Naive thymus-derived CD8-positive, alpha-beta T cell (primary cell): ENCODE data around the gene SCNM1. TPM values are rescaled to one million over a fixed set of nuclear protein-coding genes. Genes with fewer than 3 reads are reported as not detected.

Source experiments
- ATAC-seq, 2 donors: fragments of 150-1000 bp; cut with Tn5 transposase in 1 of 2; sonication (Bioruptor Pico), chemical (Tn5 transposase) in 1 of 2; 1 replicate in 1 of 2; 2 replicates in 1 of 2; pipeline ENCODE4 v1.10.0; 2021; ENCODE audit warnings: mild to moderate bottlenecking in 2 of 2, moderate library complexity in 2 of 2
- POLR2A ChIA-PET: fragments of 350-600 bp; sonication (Branson Sonifier 250); formaldehyde crosslinking; loops from one replicate; lab custom pipeline; 2021; ENCODE audit warnings: antibody characterized with exemption; lab: Charles Lee
- DNase-seq, 10 donors: peaks; one replicate each; pipeline versions ENCODE4 v3.0.0 to v3.0.0-alpha.2; 2020 to 2022
- H3K27ac Mint-ChIP-seq, 10 donors: one replicate each; pipeline ENCODE4 v1.8.0; 2020 to 2022; ENCODE audit warnings: mild to moderate bottlenecking in 10 of 10, mixed read lengths in 10 of 10, moderate library complexity in 4 of 10, inconsistent platforms in 1 of 10
- H3K27me3 Mint-ChIP-seq, 5 donors: one replicate each; pipeline ENCODE4 v1.8.0; 2021 to 2022; ENCODE audit warnings: mixed read lengths in 5 of 5
- H3K36me3 Mint-ChIP-seq, 3 donors: one replicate each; pipeline ENCODE4 v1.8.0; 2020 to 2022; ENCODE audit warnings: mixed read lengths in 3 of 3, mild to moderate bottlenecking in 2 of 3, inconsistent platforms in 1 of 3
- H3K4me1 Mint-ChIP-seq, 4 donors: one replicate each; pipeline ENCODE4 v1.8.0; 2021 to 2022; ENCODE audit warnings: mixed read lengths in 4 of 4
- H3K4me3 Mint-ChIP-seq, 10 donors: one replicate each; pipeline ENCODE4 v1.8.0; 2020 to 2022; ENCODE audit warnings: mild to moderate bottlenecking in 10 of 10, mixed read lengths in 10 of 10, moderate library complexity in 6 of 10, inconsistent platforms in 1 of 10
- H3K9me3 Mint-ChIP-seq, 9 donors: one replicate each; pipeline ENCODE4 v1.8.0; 2020 to 2022; ENCODE audit warnings: mixed read lengths in 9 of 9, mild to moderate bottlenecking in 3 of 9, inconsistent platforms in 1 of 9, moderate library complexity in 1 of 9
- polyA plus RNA-seq, 3 donors: library from polyadenylated mRNA; unstranded; fragments of 300-500 nt; fragmentation: Illumina TruSeq; gene quantifications; one replicate each; pipeline ENCODE4 v1.2.3, GENCODE V29; 2021
- total RNA-seq, 8 experiments: library from RNA in 2 of 8; stranded (reverse) in 2 of 8; gene quantifications; one replicate each; pipeline ENCODE4 v1.2.3 and lab custom pipeline; 2021 to 2026

Gene SCNM1
- total and polyA plus RNA-seq, 5 experiments from 2014 or later, result 53.7 to 74.2 (median 63.5) TPM

DNA sequence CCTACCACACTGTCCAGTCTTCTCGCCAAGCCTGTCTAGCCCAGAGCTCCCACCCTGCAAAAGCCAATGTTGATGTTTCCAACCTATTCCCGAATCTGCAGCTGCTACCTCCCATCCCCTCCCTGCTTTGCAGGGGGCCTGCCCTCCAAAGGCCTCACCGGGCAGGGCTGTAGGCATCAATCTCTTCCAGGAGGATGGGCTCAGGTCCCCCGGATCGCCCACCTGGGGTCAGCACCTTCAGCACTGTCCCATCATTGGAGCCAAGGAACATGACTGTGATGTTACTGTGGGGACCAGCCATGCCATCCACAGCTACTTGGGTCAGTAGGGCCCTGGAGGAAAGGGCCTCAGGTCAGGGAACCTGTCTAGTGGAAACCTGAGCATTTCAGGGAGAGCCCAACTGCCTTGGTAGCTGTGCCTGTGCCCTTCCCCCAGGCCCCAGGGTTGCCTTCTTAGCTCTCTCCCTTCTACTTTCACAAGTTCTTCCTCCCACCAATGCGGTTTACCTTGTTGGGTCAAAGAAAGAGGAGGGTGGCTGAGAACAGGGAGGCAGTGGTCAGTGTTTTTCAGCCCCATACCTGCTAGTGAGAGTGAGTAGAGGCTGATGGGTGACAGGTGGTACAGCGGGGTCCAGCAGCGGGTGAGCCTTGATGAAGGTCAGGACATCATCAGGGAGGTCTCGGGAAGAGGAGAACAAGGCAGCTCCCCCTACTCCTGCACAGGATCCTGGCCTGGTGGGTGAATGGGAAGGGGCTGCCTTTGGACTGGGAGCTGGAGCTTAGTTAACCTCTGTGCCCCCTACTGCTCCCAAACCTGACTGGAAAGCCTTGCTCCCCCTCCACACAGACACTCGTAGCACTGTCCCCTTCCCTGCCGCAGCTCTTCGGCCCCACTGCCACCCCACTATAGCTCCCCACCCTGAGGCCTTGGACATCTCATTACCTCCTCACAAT lies 30.2 kb upstream of the SCNM1 start:
- Mint-ChIP-seq H3K4me3 (no peak overlapping the region), H3K36me3 (no peaks in the 10 kb centered on the region), H3K4me1 (peaks cover 5 to 21% (median 10%) of the 10 kb centered on the region in 4 donors), H3K27me3 (no peaks in the 10 kb centered on the region), H3K9me3 (no peaks in the 10 kb centered on the region), H3K27ac (peak overlapping the region in 3 of 10 donors; percentile 17 to 43 (median 34))
- POLR2A ChIA-PET, result no interaction called here
- ATAC-seq (no peak), DNase-seq (no peak)

GRCh38 chr1:151137789-151138188 lies 28.2 kb upstream of the SCNM1 start:
- POLR2A ChIA-PET, result interaction anchor here (0.6 kb wide), 1 partner anchor 10 kb away, joined by 6 read pairs; no protein-coding TSS in a partner anchor
- H3K27ac Mint-ChIP-seq, result no peak overlapping the region

GRCh38 chr1:151142411-151143056 lies 23.4 kb upstream of the SCNM1 start:
- DNase-seq, result no peak
- Mint-ChIP-seq H3K27ac (no peak overlapping the region), H3K36me3 (no peaks in the 10 kb centered on the region), H3K4me3 (no peak overlapping the region), H3K9me3 (no peaks in the 10 kb centered on the region), H3K4me1 (peaks cover 11 to 21% (median 14%) of the 10 kb centered on the region in 4 donors), H3K27me3 (no peaks in the 10 kb centered on the region)
- ATAC-seq, result no peak
- POLR2A ChIA-PET, result interaction anchor here (3.9 kb wide), 1 partner anchor 11 kb away, joined by 24 read pairs; no protein-coding TSS in a partner anchor

More at GRCh38 chr1:151137789-151138188, 28.2 kb upstream of the SCNM1 start:
- H3K4me3 Mint-ChIP-seq, result peak overlapping the region in 1 of 10 donors; percentile 39
- H3K27me3 Mint-ChIP-seq, result no peaks in the 10 kb centered on the region
- ATAC-seq, result no peak
- no peaks in the 10 kb centered on the region for H3K9me3 Mint-ChIP-seq
- DNase-seq, result no peak
- peaks cover 0 to 8% (median 2%) of the 10 kb centered on the region in 4 donors for H3K4me1 Mint-ChIP-seq
- no peaks in the 10 kb centered on the region for H3K36me3 Mint-ChIP-seq

DNA sequence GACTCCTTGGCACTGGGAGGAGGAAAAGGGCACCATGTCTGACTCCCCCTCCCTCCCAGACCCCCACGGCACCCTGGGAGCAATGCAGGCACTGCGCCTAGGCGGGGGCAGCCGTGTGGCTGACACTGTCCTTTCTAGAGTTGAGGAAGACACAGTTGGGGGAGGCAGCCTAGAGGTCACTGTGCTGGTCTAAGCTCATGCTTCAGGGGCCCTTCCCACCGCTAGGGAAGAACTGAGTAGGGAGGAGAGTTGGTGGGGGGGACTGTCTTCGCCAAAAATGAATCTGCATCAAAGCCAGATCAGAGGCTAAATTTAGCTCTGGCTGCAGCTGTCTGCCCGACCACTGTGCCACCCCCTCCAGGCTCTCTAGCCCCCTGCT lies 22.9 kb upstream of the SCNM1 start:
- Mint-ChIP-seq H3K4me3 (no peak overlapping the region), H3K36me3 (no peaks in the 10 kb centered on the region)
- DNase-seq, result no peak

DNA sequence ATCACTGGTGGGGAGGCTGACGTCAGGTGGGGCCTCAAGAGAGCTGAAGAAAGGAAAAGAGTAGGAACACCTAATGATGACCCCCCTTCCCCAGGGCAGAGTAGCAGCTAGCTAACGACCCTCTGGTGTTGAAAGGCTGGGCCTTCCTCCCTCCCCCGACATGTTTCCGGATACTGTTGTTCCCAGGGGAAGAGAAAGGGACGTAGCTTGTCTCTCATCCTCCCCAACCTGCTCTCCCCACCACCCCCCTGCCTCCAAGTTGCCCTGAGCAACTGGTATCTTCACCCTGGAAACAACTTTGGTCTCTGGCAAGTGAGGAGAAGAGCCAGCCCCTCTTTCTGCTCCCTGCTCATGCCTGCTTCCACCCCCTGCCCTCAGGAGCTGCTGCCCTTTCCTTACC lies 22.0 kb upstream of the SCNM1 start:
- Mint-ChIP-seq H3K4me1 (peaks cover 11 to 23% (median 14%) of the 10 kb centered on the region in 4 donors), H3K27me3 (no peaks in the 10 kb centered on the region), H3K36me3 (no peaks in the 10 kb centered on the region), H3K9me3 (no peaks in the 10 kb centered on the region), H3K4me3 (no peak overlapping the region), H3K27ac (no peak overlapping the region)
- POLR2A ChIA-PET, result interaction anchor here (1.1 to 3.9 kb wide), 2 partner anchors 12 to 86 kb away, joined by 5 to 24 read pairs; no protein-coding TSS in a partner anchor
- ATAC-seq, result no peak
- DNase-seq, result no peak

More for the DNA sequence above, 22.9 kb upstream of the SCNM1 start:
- POLR2A ChIA-PET, result interaction anchor here (1.1 to 3.9 kb wide), 2 partner anchors 11 to 85 kb away, joined by 5 to 24 read pairs; no protein-coding TSS in a partner anchor
- Mint-ChIP-seq H3K9me3 (no peaks in the 10 kb centered on the region), H3K27me3 (no peaks in the 10 kb centered on the region), H3K4me1 (peaks cover 11 to 23% (median 14%) of the 10 kb centered on the region in 4 donors), H3K27ac (no peak overlapping the region)
- ATAC-seq, result no peak

GRCh38 chr1:151144474-151145303 lies 21.3 kb upstream of the SCNM1 start:
- POLR2A ChIA-PET, result interaction anchor here (0.6 to 4.4 kb wide), 5 partner anchors 13 to 29 kb away, joined by 3 to 24 read pairs (median 6); no protein-coding TSS in a partner anchor
- Mint-ChIP-seq H3K4me1 (peaks cover 11 to 23% (median 14%) of the 10 kb centered on the region in 4 donors), H3K27ac (peak overlapping the region in 1 of 10 donors; percentile 25), H3K36me3 (no peaks in the 10 kb centered on the region), H3K27me3 (no peaks in the 10 kb centered on the region), H3K4me3 (peak overlapping the region in 9 of 10 donors; percentile 2 to 99 (median 50)), H3K9me3 (no peaks in the 10 kb centered on the region)
- ATAC-seq, result no peak
- DNase-seq, result no peak

- peak in 2 of 10 donors; percentile 29 to 39 for DNase-seq
- H3K27ac Mint-ChIP-seq, result peak overlapping the region in 4 of 10 donors; percentile 47 to 97 (median 78)
- peak; percentile 18 to 21 for ATAC-seq
- no peaks in the 10 kb centered on the region for H3K9me3 Mint-ChIP-seq
- POLR2A ChIA-PET, result interaction anchor here (0.6 to 4.4 kb wide), 5 partner anchors 12 to 220 kb away, joined by 3 to 20 read pairs (median 3); partner anchors contain the start of gene SETDB1
- H3K4me3 Mint-ChIP-seq, result peak overlapping the region; percentile 91 to 100 (median 97)
- no peaks in the 10 kb centered on the region for H3K36me3 Mint-ChIP-seq
- no peaks in the 10 kb centered on the region for H3K27me3 Mint-ChIP-seq
- peaks cover 11 to 23% (median 14%) of the 10 kb centered on the region in 4 donors for H3K4me1 Mint-ChIP-seq
These were observed 20.5 kb upstream of the SCNM1 start for GRCh38 chr1:151145304-151146071.

GRCh38 chr1:151146072-151146411 lies 19.9 kb upstream of the SCNM1 start:
- no peaks in the 10 kb centered on the region for H3K27me3 Mint-ChIP-seq
- H3K9me3 Mint-ChIP-seq, result no peaks in the 10 kb centered on the region
- DNase-seq (peak in 1 of 10 donors; percentile 9), ATAC-seq (peak; percentile 9 to 23)
- peaks cover 11 to 23% (median 14%) of the 10 kb centered on the region in 4 donors for H3K4me1 Mint-ChIP-seq
- POLR2A ChIA-PET, result interaction anchor here (0.6 to 4.4 kb wide), 4 partner anchors 10 to 220 kb away, joined by 3 to 20 read pairs (median 6); partner anchors contain the start of genes SETDB1 and TNFAIP8L2
- H3K4me3 Mint-ChIP-seq, result peak overlapping the region; percentile 91 to 100 (median 97)
- H3K27ac Mint-ChIP-seq, result peak overlapping the region in 6 of 10 donors; percentile 47 to 97 (median 92)
- no peaks in the 10 kb centered on the region for H3K36me3 Mint-ChIP-seq

- no peaks in the 10 kb centered on the region for H3K36me3 Mint-ChIP-seq
- ATAC-seq, result peak; percentile 98 to 99
These were observed 19.4 kb upstream of the SCNM1 start, which contains the start of gene SEMA6C for GRCh38 chr1:151146412-151147131. Gene SEMA6C (minus strand): TSS chr1:151146631. CDS start chr1:151142621, 4,010 bp downstream.

DNA sequence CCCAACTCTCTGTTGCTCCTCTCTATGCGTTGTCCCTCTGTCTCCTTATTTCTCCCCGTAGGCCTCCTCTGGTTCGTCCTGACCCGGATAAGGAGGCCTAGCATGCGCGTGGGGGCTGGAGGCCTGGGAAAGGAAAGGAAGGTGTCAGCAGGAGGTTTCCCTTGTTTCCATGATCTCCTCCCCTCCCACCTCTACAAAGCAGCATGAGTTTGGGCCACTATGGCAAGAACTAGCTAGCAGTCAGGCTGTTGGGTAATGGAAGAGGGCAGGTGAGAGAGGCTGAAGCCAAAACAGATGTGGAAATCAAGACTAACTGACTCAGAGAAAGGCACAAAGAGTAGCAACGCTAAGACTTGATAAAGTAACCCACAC lies 18.8 kb upstream of the SCNM1 start:
- peaks cover 11 to 23% (median 14%) of the 10 kb centered on the region in 4 donors for H3K4me1 Mint-ChIP-seq
- no peaks in the 10 kb centered on the region for H3K36me3 Mint-ChIP-seq
- no peaks in the 10 kb centered on the region for H3K27me3 Mint-ChIP-seq
- H3K27ac Mint-ChIP-seq, result peak overlapping the region; percentile 30 to 97 (median 82)
- no peak for ATAC-seq
- no peak for DNase-seq
- H3K4me3 Mint-ChIP-seq, result peak overlapping the region; percentile 91 to 100 (median 97)
- no peaks in the 10 kb centered on the region for H3K9me3 Mint-ChIP-seq
- POLR2A ChIA-PET, result interaction anchor here (1.5 to 4.4 kb wide), 2 partner anchors 9 to 16 kb away, joined by 10 to 20 read pairs; partner anchors contain the start of gene TNFAIP8L2

More at GRCh38 chr1:151146412-151147131, 19.4 kb upstream of the SCNM1 start, which contains the start of gene SEMA6C:
- Mint-ChIP-seq H3K9me3 (no peaks in the 10 kb centered on the region), H3K27ac (peak within 1 kb of the TSS; percentile 61 to 97 (median 86)), H3K27me3 (no peaks in the 10 kb centered on the region), H3K4me3 (peak within 1 kb of the TSS; percentile 91 to 100 (median 97)), H3K4me1 (peaks cover 11 to 23% (median 14%) of the 10 kb centered on the region in 4 donors)
- DNase-seq, result peak; percentile 74 to 90 (median 82)
- POLR2A ChIA-PET, result interaction anchor here (0.6 to 4.4 kb wide), 4 partner anchors 10 to 221 kb away, joined by 3 to 20 read pairs (median 6); partner anchors contain the start of genes SETDB1 and TNFAIP8L2
